Peyer's patch (tissue), 4 donors: ENCODE results near the gene PLEKHA6. TPM values are rescaled to one million over a fixed set of nuclear protein-coding genes. Genes with fewer than 3 reads are reported as not detected.

Source experiments
- DNase-seq, 3 donors: peaks; one replicate each; pipeline ENCODE4 v3.0.0-alpha.2; 2017 to 2019
- H3K27ac ChIP-seq, 4 donors: fragments of 200-600 bp; sonication (generic); one replicate each; pipeline ENCODE4 v1.5.1; 2016 to 2019
- H3K27me3 ChIP-seq, 2 donors: fragments of 200-600 bp; sonication (generic); one replicate each; pipeline ENCODE4 v1.5.1; 2019
- H3K36me3 ChIP-seq, 3 donors: fragments of 200-600 bp; sonication (generic); one replicate each; pipeline ENCODE4 v1.5.1; 2016 to 2019
- H3K4me1 ChIP-seq, 4 donors: fragments of 200-600 bp; sonication (generic); one replicate each; pipeline ENCODE4 v1.5.1; 2016 to 2019
- H3K4me3 ChIP-seq, 4 donors: fragments of 200-600 bp; sonication (generic); 1 replicate in 3 of 4; 2 replicates in 1 of 4; pipeline ENCODE4 v1.5.1; 2016 to 2019; ENCODE audit warnings: mild to moderate bottlenecking in 1 of 4
- H3K9me3 ChIP-seq, 4 donors: fragments of 200-600 bp; sonication (generic); one replicate each; pipeline ENCODE4 v1.5.1; 2016 to 2019; ENCODE audit warnings: mild to moderate bottlenecking in 1 of 4
- CTCF ChIP-seq, 6 experiments: fragments of 450-650 bp in 4 of 6; fragments of 200-600 bp in 2 of 6; sonication (generic) in 1 of 6; IDR thresholded peaks; one replicate each; pipeline ENCODE4 v1.5.1; 2017 to 2019; ENCODE audit warnings: antibody characterized with exemption in 6 of 6, mild to moderate bottlenecking in 3 of 6, moderate library complexity in 1 of 6
- POLR2A ChIP-seq, 2 donors: fragments of 450-650 bp; IDR thresholded peaks; one replicate each; pipeline ENCODE4 v1.5.1; 2017; ENCODE audit warnings: antibody characterized with exemption in 2 of 2, mild to moderate bottlenecking in 2 of 2, moderate library complexity in 2 of 2
- total RNA-seq, 4 donors: library from RNA; depleted of rRNA; stranded (reverse); fragments of >200 nt; gene quantifications; one replicate each; pipeline ENCODE4 v1.1.0, GENCODE V29; 2016

PLEKHA6 gene
- total RNA-seq, 4 donors from 2014 or later, result 57.3 to 91.6 (median 70.2) TPM

- Histone ChIP-seq H3K27ac (peak overlapping the region in 1 of 4 donors; percentile 9), H3K36me3 (peaks cover 0 to 46% (median 0%) of the 10 kb centered on the region in 3 donors)
- DNase-seq, result peak in 1 of 3 donors; percentile 72
These were observed 105.6 kb downstream of the PLEKHA6 start for GRCh38 chr1:204254031-204254661.

GRCh38 chr1:204251926-204252689, 107.6 kb downstream of the PLEKHA6 start:
- H3K4me3 ChIP-seq, result no peak overlapping the region
- H3K4me1 ChIP-seq, result no peaks in the 10 kb centered on the region
- H3K9me3 ChIP-seq, result no peaks in the 10 kb centered on the region
- DNase-seq, result no peak
- peaks cover 0 to 54% (median 0%) of the 10 kb centered on the region in 3 donors for H3K36me3 ChIP-seq
- H3K27ac ChIP-seq, result no peak overlapping the region
- TF ChIP-seq CTCF (IDR thresholded peaks at IDR 0.05), result no peak
- TF ChIP-seq POLR2A (IDR thresholded peaks at IDR 0.05), result no peak
- H3K27me3 ChIP-seq, result no peaks in the 10 kb centered on the region

More at GRCh38 chr1:204254031-204254661, 105.6 kb downstream of the PLEKHA6 start:
- no peaks in the 10 kb centered on the region for H3K9me3 ChIP-seq
- H3K27me3 ChIP-seq, result no peaks in the 10 kb centered on the region
- TF ChIP-seq POLR2A (IDR thresholded peaks at IDR 0.05), result no peak
- TF ChIP-seq CTCF (IDR thresholded peaks at IDR 0.05), result no peak
- no peak overlapping the region for H3K4me3 ChIP-seq
- H3K4me1 ChIP-seq, result no peaks in the 10 kb centered on the region

- DNase-seq, result no peak
- H3K36me3 ChIP-seq, result peaks cover 0 to 47% (median 0%) of the 10 kb centered on the region in 3 donors
These were observed 108.4 kb downstream of the PLEKHA6 start for GRCh38 chr1:204251286-204251685.

GRCh38 chr1:204250428-204251030, 109.2 kb downstream of the PLEKHA6 start:
- Histone ChIP-seq H3K4me3 (no peak overlapping the region), H3K27ac (no peak overlapping the region), H3K9me3 (no peaks in the 10 kb centered on the region), H3K27me3 (no peaks in the 10 kb centered on the region), H3K36me3 (peaks cover 0 to 43% (median 0%) of the 10 kb centered on the region in 3 donors), H3K4me1 (no peaks in the 10 kb centered on the region)
- no peak for TF ChIP-seq POLR2A (IDR thresholded peaks at IDR 0.05)
- DNase-seq, result no peak

More at GRCh38 chr1:204251286-204251685, 108.4 kb downstream of the PLEKHA6 start:
- Histone ChIP-seq H3K27me3 (no peaks in the 10 kb centered on the region), H3K9me3 (no peaks in the 10 kb centered on the region), H3K4me3 (no peak overlapping the region), H3K4me1 (no peaks in the 10 kb centered on the region), H3K27ac (no peak overlapping the region)
- TF ChIP-seq POLR2A (IDR thresholded peaks at IDR 0.05), result no peak
- no peak for TF ChIP-seq CTCF (IDR thresholded peaks at IDR 0.05)

- TF ChIP-seq POLR2A (IDR thresholded peaks at IDR 0.05) (no peak), CTCF (IDR thresholded peaks at IDR 0.05) (no peak)
- no peak for DNase-seq
- Histone ChIP-seq H3K9me3 (no peaks in the 10 kb centered on the region), H3K27me3 (no peaks in the 10 kb centered on the region), H3K4me3 (no peak overlapping the region), H3K36me3 (peaks cover 0 to 50% (median 0%) of the 10 kb centered on the region in 3 donors), H3K27ac (no peak overlapping the region), H3K4me1 (no peaks in the 10 kb centered on the region)
These were observed 109.8 kb downstream of the PLEKHA6 start for GRCh38 chr1:204249736-204250427.
